ENCODE measurements around the gene DDX10. TPM values are rescaled to one million over a fixed set of nuclear protein-coding genes. Genes with fewer than 3 reads are reported as not detected.
"Not testable (repeated sequence)": the region's sequence is repeated elsewhere in the genome, so short reads cannot be mapped to it uniquely, and the experiment has no call there.

Gene DDX10
- total RNA-seq, 1 experiment from 2014 or later: 43.4 TPM

DNA sequence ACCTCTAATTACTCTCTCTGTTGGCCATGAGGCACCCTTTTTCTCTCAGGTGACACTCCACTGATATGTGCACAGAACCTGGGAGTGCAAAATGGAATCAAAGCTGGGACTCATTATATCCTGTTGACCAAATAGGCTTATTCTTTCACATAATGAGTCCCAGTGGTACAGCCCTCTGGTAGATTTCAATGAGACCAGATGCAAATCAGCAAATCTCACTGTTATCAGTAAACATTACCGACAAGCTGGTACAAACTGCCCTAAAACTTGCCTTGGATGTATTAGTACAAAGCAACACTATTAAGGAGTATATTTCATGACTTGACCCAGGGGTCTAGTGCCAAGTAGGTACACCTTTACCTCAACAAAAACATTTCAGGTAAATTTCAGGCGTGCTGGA lies 128.3 kb downstream of the DDX10 start:
- DNase-seq: no peak
- H3K9me3 ChIP-seq (replicated peaks): no peaks in the 10 kb centered on the region
- no peak overlapping the region for H3K27ac ChIP-seq
- H3K27me3 ChIP-seq: no peaks in the 10 kb centered on the region
- H3K4me3 ChIP-seq: no peak overlapping the region
- no peaks in the 10 kb centered on the region for H3K4me1 ChIP-seq
- no peaks in the 10 kb centered on the region for H3K36me3 ChIP-seq

GRCh38 chr11:108793611-108794010 lies 128.7 kb downstream of the DDX10 start:
- no peak for DNase-seq
- Histone ChIP-seq H3K4me1 (no peaks in the 10 kb centered on the region), H3K36me3 (no peaks in the 10 kb centered on the region), H3K4me3 (no peak overlapping the region), H3K9me3 (replicated peaks) (no peaks in the 10 kb centered on the region), H3K27me3 (no peaks in the 10 kb centered on the region), H3K27ac (no peak overlapping the region)

GRCh38 chr11:108796551-108796950 lies 131.7 kb downstream of the DDX10 start:
- Histone ChIP-seq H3K4me1 (no peaks in the 10 kb centered on the region), H3K36me3 (no peaks in the 10 kb centered on the region), H3K4me3 (no peak overlapping the region), H3K27ac (no peak overlapping the region), H3K9me3 (replicated peaks) (no peaks in the 10 kb centered on the region), H3K27me3 (no peaks in the 10 kb centered on the region)
- no peak for DNase-seq

DNA sequence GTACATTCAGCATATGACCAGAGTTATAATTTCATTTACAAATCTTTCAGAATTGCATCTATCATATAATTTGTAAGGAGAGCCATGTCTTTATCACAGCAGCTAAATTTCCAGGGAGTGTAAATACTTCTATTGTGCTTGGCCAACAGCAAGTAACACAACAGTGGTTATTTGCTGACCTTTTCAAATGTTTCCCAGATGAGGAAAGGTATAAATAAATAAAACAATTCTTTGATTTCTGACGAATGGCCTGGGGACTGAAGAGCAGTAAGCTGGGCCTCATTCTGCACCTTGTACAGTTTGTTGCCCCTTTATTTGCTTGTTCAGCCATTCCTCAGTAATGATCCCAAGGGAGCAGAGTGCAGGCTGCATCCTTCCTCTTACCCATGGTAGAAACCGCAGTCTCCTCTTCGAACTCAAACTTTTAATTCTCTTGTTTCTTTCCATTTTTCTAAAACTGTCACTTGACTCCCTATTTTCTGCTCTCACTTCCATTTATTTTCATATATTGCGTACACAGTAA lies 132.8 kb downstream of the DDX10 start:
- Histone ChIP-seq H3K9me3 (replicated peaks) (no peaks in the 10 kb centered on the region), H3K4me1 (no peaks in the 10 kb centered on the region), H3K27me3 (no peaks in the 10 kb centered on the region), H3K27ac (no peak overlapping the region), H3K4me3 (no peak overlapping the region), H3K36me3 (no peaks in the 10 kb centered on the region)
- DNase-seq: no peak

GRCh38 chr11:108802492-108802891 lies 137.6 kb downstream of the DDX10 start:
- Histone ChIP-seq H3K27ac (no peak overlapping the region), H3K4me1 (no peaks in the 10 kb centered on the region), H3K9me3 (replicated peaks) (no peaks in the 10 kb centered on the region), H3K4me3 (no peak overlapping the region), H3K36me3 (no peaks in the 10 kb centered on the region), H3K27me3 (no peaks in the 10 kb centered on the region)
- no peak for DNase-seq

GRCh38 chr11:108803776-108804175 lies 138.9 kb downstream of the DDX10 start:
- H3K4me3 ChIP-seq: no peak overlapping the region
- H3K36me3 ChIP-seq: no peaks in the 10 kb centered on the region
- H3K27ac ChIP-seq: no peak overlapping the region
- H3K9me3 ChIP-seq (replicated peaks): no peaks in the 10 kb centered on the region
- no peaks in the 10 kb centered on the region for H3K27me3 ChIP-seq
- no peaks in the 10 kb centered on the region for H3K4me1 ChIP-seq
- DNase-seq: no peak

- no peaks in the 10 kb centered on the region for H3K4me1 ChIP-seq
- H3K36me3 ChIP-seq: no peaks in the 10 kb centered on the region
- H3K27me3 ChIP-seq: no peaks in the 10 kb centered on the region
- no peak for DNase-seq
- H3K27ac ChIP-seq: no peak overlapping the region
- H3K9me3 ChIP-seq (replicated peaks): no peaks in the 10 kb centered on the region
- no peak overlapping the region for H3K4me3 ChIP-seq
Observed at GRCh38 chr11:108804511-108804910, 139.6 kb downstream of the DDX10 start.

- Histone ChIP-seq H3K27ac (no peak overlapping the region), H3K9me3 (replicated peaks) (no peaks in the 10 kb centered on the region), H3K27me3 (no peaks in the 10 kb centered on the region), H3K4me1 (no peaks in the 10 kb centered on the region), H3K36me3 (no peaks in the 10 kb centered on the region), H3K4me3 (no peak overlapping the region)
- DNase-seq: no peak
Observed at GRCh38 chr11:108805030-108805429, 140.2 kb downstream of the DDX10 start.

- no peaks in the 10 kb centered on the region for H3K9me3 ChIP-seq (replicated peaks)
- no peak overlapping the region for H3K4me3 ChIP-seq
- no peak for DNase-seq
- H3K27me3 ChIP-seq: no peaks in the 10 kb centered on the region
- H3K27ac ChIP-seq: no peak overlapping the region
- no peaks in the 10 kb centered on the region for H3K36me3 ChIP-seq
- no peaks in the 10 kb centered on the region for H3K4me1 ChIP-seq
Observed at GRCh38 chr11:108807262-108807661, 142.4 kb downstream of the DDX10 start.

GRCh38 chr11:108813086-108813485 lies 148.2 kb downstream of the DDX10 start:
- Histone ChIP-seq H3K4me1 (no peaks in the 10 kb centered on the region), H3K9me3 (replicated peaks) (no peaks in the 10 kb centered on the region), H3K27me3 (no peaks in the 10 kb centered on the region), H3K4me3 (no peak overlapping the region), H3K27ac (no peak overlapping the region), H3K36me3 (no peaks in the 10 kb centered on the region)
- no peak for DNase-seq

DNA sequence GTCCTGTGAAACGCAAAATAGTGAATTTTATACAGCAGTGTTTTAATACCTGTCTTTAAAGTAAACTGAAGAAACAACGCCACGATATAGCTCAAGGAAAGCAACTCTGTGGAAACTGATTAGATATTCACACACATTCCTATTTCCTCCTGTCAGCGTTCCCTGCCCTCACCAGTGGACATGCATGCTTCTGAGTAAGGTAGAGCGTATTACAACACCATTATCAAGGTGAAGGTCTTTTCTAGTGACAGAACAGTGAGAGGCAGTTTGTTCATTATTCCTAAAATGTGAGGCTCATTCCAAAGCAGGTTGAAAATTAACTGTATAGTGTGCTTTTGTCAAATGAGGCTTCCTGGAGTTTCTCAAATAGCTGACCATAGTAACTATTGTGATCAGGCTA lies 153.1 kb downstream of the DDX10 start:
- DNase-seq: no peak
- H3K9me3 ChIP-seq (replicated peaks): no peaks in the 10 kb centered on the region
- no peaks in the 10 kb centered on the region for H3K36me3 ChIP-seq
- H3K4me1 ChIP-seq: no peaks in the 10 kb centered on the region
- H3K27ac ChIP-seq: no peak overlapping the region
- H3K27me3 ChIP-seq: no peaks in the 10 kb centered on the region
- H3K4me3 ChIP-seq: no peak overlapping the region

DNA sequence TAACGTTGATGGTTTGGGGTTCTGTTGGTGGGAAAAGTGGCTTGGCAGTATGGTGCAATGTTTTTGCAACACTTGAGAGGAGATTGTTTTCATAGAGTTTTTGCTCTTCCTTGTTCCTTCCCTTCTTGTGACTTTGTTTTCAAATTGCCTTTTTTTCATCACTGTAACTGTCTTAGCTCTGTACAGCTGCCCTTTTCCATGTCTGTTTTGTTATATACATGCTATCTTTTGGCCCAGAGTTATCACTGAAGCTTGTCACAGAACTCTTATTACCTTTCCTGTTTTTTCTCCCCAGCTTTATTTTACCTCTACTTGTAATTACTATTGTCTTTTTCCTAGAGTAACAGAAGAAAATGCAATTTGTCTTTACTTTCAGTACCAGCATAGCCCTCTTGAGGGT lies 154.1 kb downstream of the DDX10 start:
- no peak for DNase-seq
- Histone ChIP-seq H3K4me3 (no peak overlapping the region), H3K4me1 (no peaks in the 10 kb centered on the region), H3K27me3 (no peaks in the 10 kb centered on the region), H3K27ac (no peak overlapping the region), H3K36me3 (no peaks in the 10 kb centered on the region), H3K9me3 (replicated peaks) (no peaks in the 10 kb centered on the region)

GRCh38 chr11:108819957-108820356 lies 155.1 kb downstream of the DDX10 start:
- DNase-seq: no peak
- Histone ChIP-seq H3K27me3 (no peaks in the 10 kb centered on the region), H3K36me3 (no peaks in the 10 kb centered on the region), H3K4me1 (no peaks in the 10 kb centered on the region), H3K27ac (no peak overlapping the region), H3K4me3 (no peak overlapping the region), H3K9me3 (replicated peaks) (no peaks in the 10 kb centered on the region)

GRCh38 chr11:108823960-108824359 lies 159.1 kb downstream of the DDX10 start:
- H3K9me3 ChIP-seq (replicated peaks); DNase-seq; H3K4me1 ChIP-seq; H3K27ac ChIP-seq; H3K27me3 ChIP-seq; H3K4me3 ChIP-seq; H3K36me3 ChIP-seq: not testable (repeated sequence)

GRCh38 chr11:108824545-108824944 lies 159.7 kb downstream of the DDX10 start:
- Histone ChIP-seq H3K36me3 (no peaks in the 10 kb centered on the region), H3K9me3 (replicated peaks) (no peaks in the 10 kb centered on the region), H3K4me3 (no peak overlapping the region), H3K4me1 (no peaks in the 10 kb centered on the region), H3K27me3 (no peaks in the 10 kb centered on the region), H3K27ac (no peak overlapping the region)
- DNase-seq: no peak

DNA sequence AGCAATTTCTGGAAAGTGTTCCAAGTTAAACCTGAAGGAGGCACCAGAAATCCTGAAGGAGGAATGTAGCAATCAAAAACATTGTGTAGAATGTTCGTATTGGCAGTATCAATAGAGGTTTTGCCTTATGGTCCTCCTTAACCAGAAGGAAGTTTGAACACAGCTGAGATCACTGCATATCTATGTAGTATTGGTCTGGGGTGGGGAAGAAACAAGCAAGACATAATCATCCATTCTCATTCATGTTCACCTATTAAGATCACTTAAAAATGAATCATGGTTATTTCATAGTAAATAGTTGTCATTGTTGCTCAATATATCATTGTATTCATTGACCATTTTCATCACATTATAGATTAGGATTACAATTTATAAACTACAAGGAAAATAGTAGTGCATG lies 160.5 kb downstream of the DDX10 start:
- H3K9me3 ChIP-seq (replicated peaks): no peaks in the 10 kb centered on the region
- no peak overlapping the region for H3K4me3 ChIP-seq
- H3K4me1 ChIP-seq: no peaks in the 10 kb centered on the region
- no peaks in the 10 kb centered on the region for H3K36me3 ChIP-seq
- H3K27me3 ChIP-seq: no peaks in the 10 kb centered on the region
- DNase-seq: no peak
- H3K27ac ChIP-seq: no peak overlapping the region

DNA sequence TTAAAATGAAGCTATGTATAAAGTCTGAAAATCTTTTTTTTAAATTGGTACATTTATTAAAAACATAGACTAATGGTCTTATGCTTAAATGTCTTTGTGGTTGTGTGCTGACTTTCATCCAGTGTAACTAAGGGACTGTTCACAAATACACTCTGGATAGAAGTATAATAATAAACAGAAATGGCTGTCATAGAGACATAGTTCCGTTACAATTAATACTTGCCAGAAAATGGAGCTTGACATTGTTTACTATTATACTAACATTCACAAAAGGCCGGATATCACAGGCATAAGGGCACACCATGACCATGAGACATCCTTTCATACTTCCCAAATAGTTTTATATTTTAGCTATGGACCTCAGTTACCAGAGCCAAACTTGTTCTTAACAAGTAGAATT lies 161.3 kb downstream of the DDX10 start:
- DNase-seq: no peak
- Histone ChIP-seq H3K4me3 (no peak overlapping the region), H3K36me3 (no peaks in the 10 kb centered on the region), H3K27me3 (no peaks in the 10 kb centered on the region), H3K27ac (no peak overlapping the region), H3K4me1 (no peaks in the 10 kb centered on the region), H3K9me3 (replicated peaks) (no peaks in the 10 kb centered on the region)
